NCI-H2107 treated with DMSO at 0.1 percent for 48 hours (cell line): Measurements from ENCODE around the gene ACOXL.
"Not testable (repeated sequence)": the region's sequence is repeated elsewhere in the genome, so short reads cannot be mapped to it uniquely, and the experiment has no call there.

Experiments
- DNase-seq: peaks from one replicate; lab custom pipeline; 2025; ENCODE audit not compliant: unreplicated experiment; lab: John Stamatoyannopoulos, UW

Gene ACOXL

DNA sequence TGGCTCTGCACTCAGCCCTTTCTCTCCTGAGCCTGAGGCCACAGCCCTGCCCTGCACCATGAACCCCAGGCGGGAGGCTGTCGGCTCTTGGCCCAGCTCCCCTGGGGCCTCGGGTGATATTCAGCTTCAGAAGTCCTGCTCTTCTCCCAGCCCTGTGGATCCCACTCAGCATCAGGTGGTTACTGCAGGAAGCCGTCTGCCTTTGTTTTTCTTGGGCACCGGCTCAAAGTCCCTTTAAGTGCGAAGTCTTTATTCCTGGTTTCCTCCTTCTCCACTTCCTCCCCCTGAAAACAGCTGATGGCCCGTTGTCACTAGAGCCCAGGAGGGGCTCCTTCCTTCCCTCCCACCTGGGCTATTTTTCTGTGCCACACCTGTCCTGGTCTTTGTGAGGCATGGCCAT is 226.8 kb downstream of the ACOXL start:
- DNase-seq: no peak

DNA sequence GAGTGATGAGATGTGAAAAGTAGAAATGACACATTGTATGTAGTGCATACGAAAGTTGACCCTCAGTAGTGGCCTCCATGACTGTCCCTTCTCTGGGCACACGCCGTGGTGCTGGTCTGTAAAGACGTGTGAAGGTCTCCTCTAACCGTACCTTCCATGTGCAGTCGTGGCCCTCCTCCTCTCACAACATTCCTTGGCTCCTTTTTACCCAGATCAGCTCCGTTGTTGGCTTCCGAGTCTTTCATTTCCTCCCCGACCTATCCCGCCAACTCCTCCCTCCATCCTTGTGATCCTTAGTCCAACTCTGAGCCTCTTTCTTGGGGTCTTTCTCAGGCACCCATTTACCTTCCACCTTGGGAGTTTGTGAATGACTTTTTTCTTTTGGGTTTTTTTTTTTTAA is 227.9 kb downstream of the ACOXL start:
- DNase-seq: no peak

DNA sequence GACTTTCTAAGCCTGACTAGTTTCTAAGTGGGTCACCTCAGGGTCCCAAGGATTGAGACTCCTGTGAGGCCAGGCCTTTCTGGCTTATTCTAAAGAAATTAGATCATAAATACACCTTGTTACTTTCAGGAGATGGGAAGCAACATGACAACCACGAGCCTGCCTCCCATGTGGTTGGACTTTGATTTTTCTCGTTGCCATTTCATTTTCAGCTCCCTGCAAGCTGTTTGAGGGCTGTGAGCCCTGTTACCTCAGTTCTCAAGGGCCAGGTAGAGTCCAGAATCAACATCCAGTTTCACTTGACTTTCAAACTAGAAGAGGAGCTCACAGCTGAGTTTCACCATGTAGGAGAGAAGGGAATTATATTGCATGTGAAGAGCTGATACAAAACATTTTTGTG is 228.6 kb downstream of the ACOXL start:
- no peak for DNase-seq

DNA sequence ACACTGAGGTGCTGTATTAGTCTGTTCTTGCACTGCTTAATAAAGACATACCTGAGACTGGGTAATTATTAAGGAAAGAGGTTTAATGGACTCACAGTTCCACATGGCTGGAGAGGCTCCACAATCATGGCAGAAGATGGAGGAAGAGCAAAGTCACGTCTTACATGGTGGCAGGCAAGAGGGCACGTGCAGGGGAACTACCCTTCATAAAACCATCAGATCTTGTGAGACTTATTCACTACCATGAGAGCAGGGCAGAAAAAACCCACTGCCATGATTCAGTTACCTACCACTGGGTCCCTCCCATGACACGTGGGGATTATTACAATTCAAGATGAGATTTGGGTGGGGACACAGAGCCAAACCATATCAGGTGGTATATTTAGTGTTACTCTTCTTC is 229.3 kb downstream of the ACOXL start:
- not testable (repeated sequence) for DNase-seq

DNA sequence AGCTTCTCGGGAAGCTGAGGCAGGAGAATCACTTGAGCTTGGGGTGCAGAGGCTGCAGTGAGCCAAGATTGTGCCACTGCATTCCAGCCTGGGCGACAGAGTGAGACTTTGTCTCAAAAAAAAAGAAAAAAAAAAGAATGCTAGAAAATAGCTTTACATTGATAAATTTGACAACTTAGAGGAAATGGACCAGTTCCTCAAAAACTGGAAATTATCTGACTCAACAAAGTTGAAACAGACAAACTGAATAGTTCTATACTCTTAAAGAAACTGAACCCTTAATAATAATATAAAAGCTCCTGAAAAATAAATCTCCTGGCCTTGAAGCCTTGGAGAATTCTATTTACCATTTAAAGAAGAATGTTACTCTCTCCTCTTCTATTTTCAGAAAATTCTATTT is 237.3 kb downstream of the ACOXL start:
- DNase-seq: no peak

DNA sequence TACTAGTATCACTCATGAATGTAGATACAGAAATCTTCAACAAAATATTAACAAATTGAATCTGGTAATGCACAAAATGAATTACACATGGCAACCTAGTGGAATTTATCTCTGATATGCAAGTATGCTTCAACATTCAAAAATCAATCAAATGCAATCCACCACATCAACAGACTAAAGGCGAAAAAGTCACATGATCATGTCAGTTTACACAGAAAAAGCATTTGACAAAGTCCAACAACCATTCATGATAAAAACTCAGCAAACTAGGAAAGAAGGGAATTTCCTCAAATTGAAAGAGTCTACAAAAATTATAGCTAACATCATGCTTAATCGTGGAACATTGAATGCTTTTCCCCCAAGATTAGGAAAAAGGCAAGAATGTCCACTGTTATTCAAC is 237.8 kb downstream of the ACOXL start:
- DNase-seq: no peak

DNA sequence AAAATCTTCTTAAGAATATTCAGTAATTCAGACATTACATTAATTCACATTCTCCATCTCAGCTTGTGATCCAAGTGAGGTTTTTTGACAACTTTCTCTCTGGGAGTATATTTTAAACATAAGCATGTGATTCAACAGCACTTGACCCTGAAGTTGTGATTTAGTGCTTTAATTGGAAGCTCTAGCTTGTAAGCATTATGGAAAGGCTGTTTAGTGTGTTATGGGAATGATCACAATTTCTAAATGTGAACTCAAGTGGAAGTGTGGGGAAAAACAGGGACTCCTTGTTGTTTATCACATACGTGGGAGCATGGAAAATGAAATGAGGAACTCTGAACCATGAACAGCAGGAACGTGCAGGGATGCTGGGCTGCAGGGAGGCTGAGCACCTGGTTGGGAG is 239.4 kb downstream of the ACOXL start:
- no peak for DNase-seq

DNA sequence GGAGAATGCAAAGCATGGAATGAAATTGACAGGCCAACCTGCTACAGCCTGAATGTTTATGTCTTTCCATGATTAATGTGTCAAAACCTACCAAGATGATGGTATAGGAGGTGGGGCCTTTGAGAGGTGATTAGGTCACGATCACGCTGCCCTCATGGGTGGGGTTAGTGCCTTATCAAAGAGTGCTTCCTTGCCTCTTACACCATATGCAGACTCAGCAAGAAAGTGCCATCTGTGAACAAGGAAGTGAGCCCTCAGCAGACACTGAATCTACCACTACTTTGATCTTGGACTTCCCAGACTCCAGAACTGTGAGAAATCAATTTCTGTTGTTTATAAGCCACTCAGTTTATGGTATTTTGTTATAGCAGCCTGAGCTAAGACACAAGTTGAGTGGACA is 240.9 kb downstream of the ACOXL start:
- DNase-seq: no peak

DNA sequence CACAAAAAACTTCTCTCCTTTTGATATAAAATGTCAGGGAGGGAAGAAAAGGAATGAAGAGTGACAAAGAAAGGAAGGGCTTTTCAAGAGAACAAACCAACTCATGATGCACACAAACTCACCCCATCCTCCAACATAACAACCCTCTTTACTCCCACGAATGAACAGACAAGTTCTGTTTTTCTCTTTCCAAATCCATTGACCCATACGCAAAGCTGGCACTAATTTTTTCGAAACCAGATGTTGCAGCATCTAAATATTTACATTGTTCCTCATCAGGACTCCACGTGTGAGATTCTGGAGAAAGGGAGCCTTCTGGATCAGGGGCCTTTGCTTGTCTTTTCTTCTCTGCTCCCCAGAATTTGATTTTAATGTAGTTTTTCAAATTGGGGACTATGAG is 245.0 kb downstream of the ACOXL start:
- DNase-seq: no peak

DNA sequence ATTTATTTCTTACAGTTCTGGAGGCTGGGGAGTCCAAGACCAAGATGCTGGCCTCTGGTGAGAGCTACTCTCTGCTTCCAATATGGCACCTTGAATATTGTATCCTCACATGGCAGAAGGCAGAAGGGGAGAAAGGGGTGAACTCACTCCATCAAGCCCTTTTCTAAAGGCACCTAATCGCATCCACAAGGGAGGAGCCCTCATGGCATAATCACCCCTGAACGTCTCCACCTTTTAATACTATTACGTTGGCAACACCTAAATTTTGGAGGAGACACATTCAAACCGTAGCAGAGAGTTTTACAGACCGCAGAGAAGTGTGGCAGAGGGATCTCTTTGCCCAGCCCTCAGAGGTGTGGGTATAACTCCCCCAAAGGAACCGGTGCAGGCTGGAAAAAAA is 245.8 kb downstream of the ACOXL start:
- DNase-seq: no peak

DNA sequence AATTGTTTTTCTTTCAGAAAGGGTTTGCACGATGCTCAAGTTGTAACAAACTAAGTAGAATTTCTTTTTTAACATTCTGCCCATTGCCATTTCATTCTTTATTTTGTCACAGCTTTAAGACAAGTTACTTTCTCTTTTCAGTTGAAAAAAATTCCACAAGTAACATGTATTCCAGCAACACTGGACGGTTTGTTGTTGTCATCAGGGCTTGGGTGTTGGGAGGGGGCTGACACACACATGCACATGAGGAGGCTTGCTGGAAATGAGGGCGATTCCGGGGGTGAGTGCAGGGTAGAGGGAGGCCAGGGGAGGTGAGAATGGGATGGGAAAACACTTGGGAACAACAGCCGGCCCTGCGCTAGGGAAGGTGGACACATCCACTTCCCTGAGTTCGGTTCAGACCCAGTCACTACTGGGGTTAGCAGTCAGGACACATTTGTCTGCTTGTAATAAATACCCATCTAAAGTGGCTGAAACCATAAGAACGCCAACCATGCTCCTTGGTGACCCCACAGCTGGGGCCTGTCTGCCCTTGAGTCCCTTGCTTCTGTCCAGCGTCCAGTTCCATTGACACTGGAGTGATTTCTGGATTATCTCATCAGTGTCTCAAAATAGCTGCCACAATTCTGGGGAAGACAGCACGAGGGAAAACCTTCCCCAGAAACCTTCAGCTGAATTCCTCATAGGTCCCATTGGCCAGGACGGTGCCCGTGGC is 246.5 kb downstream of the ACOXL start:
- no peak for DNase-seq

DNA sequence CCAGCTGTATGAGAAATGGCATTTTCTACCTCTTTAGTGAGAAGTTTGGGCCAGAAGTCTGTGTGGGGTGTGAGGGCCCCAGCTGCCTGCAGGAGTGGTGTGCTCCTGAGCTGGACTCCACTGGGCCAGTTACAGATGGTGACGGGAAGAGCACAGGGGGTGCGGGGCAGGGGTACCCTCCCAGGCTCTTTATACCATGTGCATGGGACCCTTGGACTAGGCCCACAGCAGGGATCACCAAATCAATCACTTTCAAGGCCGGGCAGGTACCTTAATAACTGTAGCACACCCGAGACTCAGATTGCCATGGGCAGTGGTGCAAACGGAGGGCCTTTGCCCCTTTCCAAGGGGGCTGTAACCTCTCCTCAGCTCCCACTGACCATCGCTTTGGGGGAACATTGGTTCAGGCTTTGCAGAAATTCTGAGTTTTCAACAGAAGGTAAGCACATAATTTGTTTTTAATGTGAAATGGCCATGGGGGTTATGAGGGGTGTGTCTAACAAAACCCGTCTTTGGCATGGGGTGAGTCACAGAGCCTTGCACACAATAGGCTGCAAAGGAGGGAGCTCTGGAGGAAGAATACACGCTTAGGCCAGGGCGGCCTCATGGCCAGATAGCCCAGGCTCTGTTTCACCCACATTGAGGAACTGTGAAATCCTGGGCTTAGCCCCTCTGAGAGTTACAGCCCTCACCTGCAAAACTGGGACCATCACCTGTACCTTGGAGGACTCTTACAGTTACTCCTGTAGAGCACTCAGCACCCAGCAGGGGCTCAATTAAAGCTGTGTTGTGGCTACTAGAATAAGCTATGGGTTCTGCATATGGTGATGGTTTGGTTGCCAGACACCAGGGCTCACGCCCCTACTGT is 247.3 kb downstream of the ACOXL start:
- DNase-seq: peak; percentile 82

DNA sequence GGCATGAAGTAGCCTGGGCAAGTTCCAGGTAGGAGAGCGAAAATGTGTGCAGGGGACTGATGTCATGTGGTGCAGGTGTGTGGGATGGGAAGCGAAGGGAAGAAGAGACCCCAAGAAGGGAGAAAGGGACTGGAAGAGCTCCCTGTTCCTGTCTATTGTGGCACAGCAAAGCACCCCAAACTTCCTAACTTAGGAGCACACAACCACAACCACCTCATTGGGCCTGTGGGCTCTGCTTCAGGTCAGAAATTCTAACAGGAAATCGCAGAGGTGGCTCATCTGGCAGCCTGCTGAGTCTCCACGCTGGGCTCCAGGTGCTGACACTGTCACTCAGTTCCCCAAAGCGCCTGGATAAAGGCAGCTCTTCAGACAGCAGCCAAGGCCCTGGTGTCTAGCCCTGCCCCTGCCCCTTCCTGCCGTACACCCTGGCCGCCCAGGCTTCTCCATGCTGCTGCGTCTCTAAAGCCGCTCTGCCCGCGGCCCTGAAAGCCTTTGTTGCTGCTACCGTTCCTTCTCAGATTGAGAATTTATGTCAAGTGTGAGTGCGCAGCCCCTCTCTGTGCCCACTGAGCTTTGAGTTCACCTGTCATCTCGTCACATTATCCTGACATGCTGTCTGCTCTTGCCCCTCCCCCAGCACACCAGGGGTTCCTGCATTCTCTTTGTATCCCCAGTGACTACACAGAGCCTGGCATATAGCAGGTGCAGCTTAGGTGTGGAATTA is 248.1 kb downstream of the ACOXL start:
- DNase-seq: peak; percentile 90

DNA sequence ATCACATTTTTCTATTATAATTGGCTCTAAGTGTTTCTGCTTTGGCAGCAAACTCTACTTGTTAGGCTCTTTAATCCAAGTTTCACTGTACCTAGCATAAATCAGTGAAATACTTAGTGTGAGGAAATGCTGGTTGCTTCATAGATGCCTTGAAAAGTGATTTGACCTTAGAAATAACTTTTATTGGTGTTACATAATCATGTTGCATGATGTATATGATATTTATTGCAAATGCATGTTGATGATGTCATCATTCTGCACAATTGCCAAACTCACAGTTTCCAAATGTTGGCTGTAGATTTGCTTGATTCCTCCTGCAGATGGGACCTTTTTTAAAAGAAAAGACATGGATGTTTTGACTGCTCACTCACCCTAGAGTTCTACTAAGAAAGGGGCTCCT is 250.8 kb downstream of the ACOXL start:
- DNase-seq: no peak

DNA sequence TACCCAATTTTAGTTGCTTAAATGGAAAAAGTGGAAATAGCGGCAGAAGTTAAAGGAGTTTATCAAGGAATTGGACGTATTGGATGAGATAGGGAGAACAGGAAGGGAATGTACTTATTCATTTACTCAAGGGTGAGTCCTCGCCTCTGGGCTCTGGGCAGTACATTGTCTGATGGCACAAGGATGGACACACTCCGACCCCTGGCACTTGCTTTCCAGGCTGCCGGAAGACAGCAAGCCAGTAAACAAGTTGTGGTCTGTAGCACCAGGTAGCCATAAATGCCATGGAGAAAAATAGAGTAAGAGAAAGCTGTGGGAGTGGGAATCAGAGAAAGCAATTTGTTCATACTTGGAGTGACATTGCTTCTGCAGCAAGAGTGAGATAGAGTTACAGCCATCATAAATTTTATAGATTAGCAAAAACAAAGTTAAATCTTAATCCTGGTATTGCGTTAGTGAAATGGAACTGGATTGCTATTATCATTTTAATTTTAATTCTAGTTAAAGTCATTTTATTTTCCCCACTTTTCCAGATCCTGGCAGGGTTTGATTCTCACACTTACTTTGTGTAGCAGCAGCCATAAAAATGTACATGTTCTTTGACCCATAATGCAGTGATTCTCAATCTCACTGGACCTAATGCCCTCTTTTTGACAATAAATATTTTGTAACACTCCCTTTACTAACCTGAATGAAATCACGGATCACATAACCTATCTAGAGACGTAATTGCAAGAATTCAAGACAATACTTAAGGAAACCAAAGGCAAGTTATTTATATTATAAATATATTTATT is 252.5 kb downstream of the ACOXL start:
- DNase-seq: no peak

DNA sequence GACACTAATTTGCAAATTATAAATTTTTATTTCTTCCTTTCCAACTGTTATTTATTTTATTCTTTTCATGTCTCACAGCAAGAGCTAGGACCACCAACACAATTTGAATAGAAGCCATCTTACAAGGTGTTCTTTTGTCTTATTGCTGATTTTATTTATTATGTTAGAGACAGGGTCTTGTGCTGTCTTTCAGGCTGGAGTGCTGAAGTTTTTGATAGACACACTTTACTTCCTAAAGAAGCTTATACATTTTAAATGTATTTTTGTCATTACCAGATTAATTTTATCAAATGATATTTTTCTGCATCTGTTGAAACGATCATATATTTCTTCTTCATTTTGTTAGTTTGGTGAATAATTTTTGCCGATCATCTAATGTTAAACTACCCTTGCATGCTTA is 258.1 kb downstream of the ACOXL start:
- DNase-seq: no peak

DNA sequence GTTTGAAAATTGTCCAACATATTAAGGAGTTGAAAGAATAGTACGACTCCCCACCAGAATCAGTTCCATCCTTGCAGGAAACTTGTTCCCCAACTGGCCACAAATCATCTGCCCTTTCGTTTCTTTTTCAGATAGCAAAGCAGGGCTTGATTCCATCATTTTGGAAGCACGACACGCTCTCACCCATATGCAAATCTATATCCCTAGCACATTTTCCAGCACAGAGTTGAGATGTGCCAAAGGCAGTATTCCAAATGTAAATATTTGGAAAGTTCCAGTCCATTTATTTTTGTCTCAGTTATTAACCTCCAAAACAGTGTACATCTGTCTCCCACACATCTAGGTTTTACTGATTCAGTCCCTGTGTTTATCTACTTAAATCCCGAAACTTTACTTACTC is 259.5 kb downstream of the ACOXL start:
- no peak for DNase-seq

DNA sequence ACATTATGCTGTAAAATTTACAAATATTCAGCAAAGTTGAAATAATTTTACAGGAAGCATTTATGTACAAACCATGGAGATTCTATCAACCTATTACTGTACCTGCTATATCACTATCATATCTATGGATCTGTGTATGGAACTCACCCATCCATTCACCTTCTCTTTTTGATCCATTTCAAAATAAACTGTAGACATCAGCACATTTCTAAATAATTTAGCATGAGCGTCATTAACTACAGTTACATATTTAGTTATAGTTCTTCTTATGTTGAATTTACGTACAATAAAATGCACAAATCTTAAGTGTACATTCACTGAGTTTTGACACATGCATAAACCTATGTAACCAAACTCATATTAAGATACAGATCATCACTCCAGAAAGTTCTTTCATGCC is 260.5 kb downstream of the ACOXL start:
- no peak for DNase-seq

DNA sequence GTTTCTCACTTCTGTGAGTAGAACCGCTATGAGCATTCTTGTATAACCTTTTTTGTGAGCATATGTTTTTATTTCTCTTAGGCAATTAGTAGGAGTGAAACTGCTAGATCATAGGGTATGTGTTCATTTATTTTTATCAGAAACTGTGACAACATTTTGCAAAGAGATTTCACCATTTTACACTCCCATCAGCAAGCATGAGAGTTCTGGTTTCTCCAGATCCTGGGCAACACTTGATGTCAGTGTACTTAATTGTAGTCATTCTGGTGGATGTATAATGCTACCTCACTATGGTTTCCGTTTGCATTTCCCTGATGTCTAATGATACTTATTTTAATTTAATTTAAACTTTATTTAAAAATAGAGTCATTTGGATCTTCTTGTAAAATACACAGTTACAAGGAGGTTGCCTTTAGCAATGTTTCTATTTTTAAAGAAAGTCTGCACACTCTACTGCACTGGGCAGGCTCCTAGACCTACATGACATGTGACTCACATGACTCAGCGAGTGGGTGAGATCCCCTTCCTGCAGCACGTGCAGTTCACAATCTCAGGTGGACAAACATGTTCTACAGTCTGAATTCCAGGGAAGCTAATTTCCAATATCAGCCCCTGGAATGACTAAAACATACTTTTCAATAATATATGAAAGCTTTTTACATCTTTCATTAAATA is 261.3 kb downstream of the ACOXL start:
- no peak for DNase-seq

DNA sequence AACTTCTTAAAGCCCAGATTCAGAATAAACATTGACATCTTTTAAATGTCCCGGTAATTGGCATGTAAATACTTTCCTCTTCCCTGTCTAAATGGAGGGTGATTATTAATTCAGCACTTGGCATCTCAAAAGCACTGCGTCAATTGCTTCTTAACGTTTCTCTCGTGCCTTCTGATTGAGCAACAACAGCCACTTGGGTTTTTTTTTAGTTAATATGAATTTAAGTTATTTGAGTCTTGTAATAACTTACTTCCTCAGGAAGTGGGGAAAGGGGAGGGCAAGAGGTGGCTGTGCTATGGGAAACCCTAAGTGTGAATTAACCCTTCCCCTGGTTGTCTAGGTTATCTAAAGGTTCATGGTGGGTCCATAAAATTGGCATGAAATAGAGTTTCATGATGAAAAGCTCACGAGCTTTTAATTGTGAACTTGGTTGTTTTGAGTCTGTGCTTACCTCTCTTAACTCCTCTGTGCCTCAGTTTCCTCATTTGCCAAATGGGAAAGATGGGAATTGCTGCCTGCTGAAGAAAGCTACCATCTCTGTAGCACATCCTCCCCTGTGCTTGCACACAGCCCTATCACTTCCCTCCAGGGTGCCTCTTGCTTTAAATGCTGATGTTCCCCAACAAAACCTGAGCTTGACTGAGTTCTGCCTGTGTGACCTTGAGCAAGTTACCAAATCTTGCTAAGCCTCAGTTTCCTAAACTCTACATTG is 262.0 kb downstream of the ACOXL start:
- no peak for DNase-seq
